ENCODE results near the gene COG5. TPM values are rescaled to one million over a fixed set of nuclear protein-coding genes. Genes with fewer than 3 reads are reported as not detected.

The COG5 gene
- total and polyA plus RNA-seq, 2 of the 8 experiments (the other 6 are each of a cell fraction or from before 2014, with no cell fraction given): 10.5 to 28.1 TPM

- H3K56ac ChIP-seq (replicated peaks; ENCODE audit: insufficient read length, low read depth, low read length): no peak overlapping the region
- no peak for DNase-seq (ENCODE audit: low read depth in 1 of 2, low spot score in 2 of 2)
- H2BK5ac ChIP-seq (ENCODE audit: low read depth, low read length): no peak overlapping the region
- FAIRE-seq: no peak
- H3K18ac ChIP-seq (ENCODE audit: extremely low read depth, low read length): no peak overlapping the region
- no peak overlapping the region for H4K5ac ChIP-seq (ENCODE audit: insufficient read length, low read depth, low read length)
- peaks cover 0 to 3% of the 10 kb centered on the region in 2 experiments for H4K20me1 ChIP-seq (replicated peaks in 1 of 2; ENCODE audit: control insufficient read depth in 1 of 2, insufficient read depth in 2 of 2, low read length in 2 of 2)
- H2AK5ac ChIP-seq (ENCODE audit: low read depth, low read length): no peak overlapping the region
- no peak overlapping the region for H2BK120ac ChIP-seq (replicated peaks; ENCODE audit: low read depth, low read length)
- no peaks in the 10 kb centered on the region for H3K4me1 ChIP-seq (replicated peaks in 1 of 4; ENCODE audit: control insufficient read depth in 3 of 4, insufficient read depth in 4 of 4, low read length in 3 of 4)
- no peaks in the 10 kb centered on the region for H3K79me1 ChIP-seq (ENCODE audit: low read depth, low read length)
- no peak overlapping the region for H3K4me2 ChIP-seq (ENCODE audit: insufficient read depth in 1 of 2, low read depth in 2 of 2, low read length in 2 of 2)
- no peak overlapping the region for H3K14ac ChIP-seq (ENCODE audit: insufficient read length)
- H4K8ac ChIP-seq (ENCODE audit: extremely low read depth, insufficient read depth, low read length): no peak overlapping the region
- H2BK15ac ChIP-seq (ENCODE audit: low read length): no peak overlapping the region
- no peak overlapping the region for H3K27ac ChIP-seq (ENCODE audit: low read depth, low read length)
- no peak overlapping the region for H3K4me3 ChIP-seq (ENCODE audit: extremely low read depth in 1 of 4, insufficient read depth in 2 of 4, low read depth in 3 of 4, low read length in 4 of 4)
- H3K23me2 ChIP-seq (ENCODE audit: low read depth, low read length): no peaks in the 10 kb centered on the region
- no peak overlapping the region for H3K23ac ChIP-seq (ENCODE audit: insufficient read length)
- H2BK12ac ChIP-seq (ENCODE audit: low read depth, low read length): no peak overlapping the region
- no peak overlapping the region for H3K9ac ChIP-seq (replicated peaks in 1 of 4; ENCODE audit: extremely low read depth in 1 of 4, low read depth in 3 of 4, low read length in 3 of 4)
- H2BK20ac ChIP-seq (ENCODE audit: low read length): no peak overlapping the region
- H3K36me3 ChIP-seq (ENCODE audit: control insufficient read depth in 2 of 4, insufficient read depth in 4 of 4, low read length in 3 of 4): no peaks in the 10 kb centered on the region
- no peak overlapping the region for H4K91ac ChIP-seq (replicated peaks; ENCODE audit: insufficient read length, low read length)
- H3K79me2 ChIP-seq (ENCODE audit: control insufficient read depth in 1 of 2, insufficient read depth in 2 of 2, low read length in 2 of 2): no peaks in the 10 kb centered on the region
- no peak overlapping the region for H2AFZ ChIP-seq (ENCODE audit: low read length)
- CTCF ChIA-PET (ENCODE audit: partially characterized antibody): no interaction called here
- H3K27me3 ChIP-seq (replicated peaks in 1 of 4; ENCODE audit: control insufficient read depth in 3 of 4, extremely low read depth in 1 of 4, insufficient read depth in 3 of 4, low read length in 3 of 4): no peaks in the 10 kb centered on the region
- POLR2A ChIA-PET (ENCODE audit: partially characterized antibody): no interaction called here
- H3K4ac ChIP-seq (replicated peaks; ENCODE audit: insufficient read length, low read depth, low read length): no peak overlapping the region
- H3K9me3 ChIP-seq (ENCODE audit: insufficient read depth in 2 of 2, low read depth in 1 of 2, low read length in 1 of 2): no peaks in the 10 kb centered on the region; a peak in 1 of 4 replicates
- TF ChIP-seq SIX5 (IDR thresholded peaks at IDR 0.05; ENCODE audit: low read depth, low read length) (no peak), CHD1 (IDR thresholded peaks at IDR 0.05; ENCODE audit: low read depth, low read length) (no peak), MAX (IDR thresholded peaks at IDR 0.05) (no peak), RBBP5 (IDR thresholded peaks at IDR 0.05; ENCODE audit: borderline replicate concordance, low read depth, low read length) (no peak), ATF3 (IDR thresholded peaks at IDR 0.05; ENCODE audit: insufficient read depth, low read depth, low read length) (no peak), CHD2 (IDR thresholded peaks at IDR 0.05; ENCODE audit: low read length) (no peak), GTF2F1 (IDR thresholded peaks at IDR 0.05; ENCODE audit: borderline replicate concordance, low read depth, low read length) (no peak), RAD21 (IDR thresholded peaks at IDR 0.05 in 1 of 2, conservative IDR thresholded peaks at IDR 0.05 in 1 of 2; ENCODE audit: low read depth in 2 of 2, low read length in 2 of 2) (no peak), POLR2AphosphoS5 (IDR thresholded peaks at IDR 0.05; ENCODE audit: low read depth, low read length) (no peak), KDM4A (IDR thresholded peaks at IDR 0.05; ENCODE audit: low read depth, low read length, severe bottlenecking) (no peak), CREB1 (IDR thresholded peaks at IDR 0.05) (no peak), YY1 (IDR thresholded peaks at IDR 0.05; ENCODE audit: low read depth, low read length) (no peak)
- TF ChIP-seq, protein P1, sequence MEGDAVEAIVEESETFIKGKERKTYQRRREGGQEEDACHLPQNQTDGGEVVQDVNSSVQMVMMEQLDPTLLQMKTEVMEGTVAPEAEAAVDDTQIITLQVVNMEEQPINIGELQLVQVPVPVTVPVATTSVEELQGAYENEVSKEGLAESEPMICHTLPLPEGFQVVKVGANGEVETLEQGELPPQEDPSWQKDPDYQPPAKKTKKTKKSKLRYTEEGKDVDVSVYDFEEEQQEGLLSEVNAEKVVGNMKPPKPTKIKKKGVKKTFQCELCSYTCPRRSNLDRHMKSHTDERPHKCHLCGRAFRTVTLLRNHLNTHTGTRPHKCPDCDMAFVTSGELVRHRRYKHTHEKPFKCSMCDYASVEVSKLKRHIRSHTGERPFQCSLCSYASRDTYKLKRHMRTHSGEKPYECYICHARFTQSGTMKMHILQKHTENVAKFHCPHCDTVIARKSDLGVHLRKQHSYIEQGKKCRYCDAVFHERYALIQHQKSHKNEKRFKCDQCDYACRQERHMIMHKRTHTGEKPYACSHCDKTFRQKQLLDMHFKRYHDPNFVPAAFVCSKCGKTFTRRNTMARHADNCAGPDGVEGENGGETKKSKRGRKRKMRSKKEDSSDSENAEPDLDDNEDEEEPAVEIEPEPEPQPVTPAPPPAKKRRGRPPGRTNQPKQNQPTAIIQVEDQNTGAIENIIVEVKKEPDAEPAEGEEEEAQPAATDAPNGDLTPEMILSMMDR (IDR thresholded peaks at IDR 0.05; ENCODE audit: control extremely low read depth in 1 of 3, insufficient read depth in 1 of 3, low read depth in 1 of 3, low read length in 3 of 3): no peak
Measured at GRCh38 chr7:107430057-107430456, 133.7 kb downstream of the COG5 start.
